Measurements from ENCODE around the gene XPNPEP2.

Gene XPNPEP2

GRCh38 chrX:129754056-129755024 is 15.6 kb downstream of the XPNPEP2 start:
- no peak for DNase-seq

- no peak for DNase-seq
These were observed 17.2 kb downstream of the XPNPEP2 start for GRCh38 chrX:129755779-129756650.

GRCh38 chrX:129759576-129760061 is 20.8 kb downstream of the XPNPEP2 start:
- DNase-seq: no peak

- DNase-seq: no peak
These were observed 21.4 kb downstream of the XPNPEP2 start for GRCh38 chrX:129760155-129760554.

GRCh38 chrX:129760981-129761380 is 22.2 kb downstream of the XPNPEP2 start:
- DNase-seq: no peak

- DNase-seq: no peak
These were observed 22.8 kb downstream of the XPNPEP2 start for GRCh38 chrX:129761596-129761995.

- no peak for DNase-seq
These were observed 23.7 kb downstream of the XPNPEP2 start for GRCh38 chrX:129762448-129762847.

GRCh38 chrX:129763666-129764065 is 24.9 kb downstream of the XPNPEP2 start:
- no peak for DNase-seq

- no peak for DNase-seq
These were observed 29.4 kb downstream of the XPNPEP2 start for GRCh38 chrX:129768186-129768585.

GRCh38 chrX:129768586-129769466 is 30.0 kb downstream of the XPNPEP2 start:
- no peak for DNase-seq

- no peak for DNase-seq
These were observed 30.8 kb downstream of the XPNPEP2 start for GRCh38 chrX:129769467-129770154.

GRCh38 chrX:129771266-129771995 is 32.7 kb downstream of the XPNPEP2 start:
- DNase-seq: no peak

- no peak for DNase-seq
These were observed 34.1 kb downstream of the XPNPEP2 start for GRCh38 chrX:129772796-129773431.

- no peak for DNase-seq
These were observed 35.1 kb downstream of the XPNPEP2 start for GRCh38 chrX:129773649-129774458.

- DNase-seq: no peak
These were observed 38.6 kb downstream of the XPNPEP2 start for GRCh38 chrX:129777218-129778030.

GRCh38 chrX:129779086-129779672 is 40.4 kb downstream of the XPNPEP2 start:
- no peak for DNase-seq

GRCh38 chrX:129779747-129780146 is 41.0 kb downstream of the XPNPEP2 start, which contains the start of gene SASH3:
Gene SASH3, plus strand, starts transcription at chrX:129779949. Its CDS starts 149 bp downstream, at chrX:129780098.
- DNase-seq: no peak

GRCh38 chrX:129780441-129781105 is 41.8 kb downstream of the XPNPEP2 start:
- no peak for DNase-seq

Measured in NCI-H2227 treated with DMSO at 0.1 percent for 48 hours (cell line).